ENCODE results near the gene WDFY2.

DNA sequence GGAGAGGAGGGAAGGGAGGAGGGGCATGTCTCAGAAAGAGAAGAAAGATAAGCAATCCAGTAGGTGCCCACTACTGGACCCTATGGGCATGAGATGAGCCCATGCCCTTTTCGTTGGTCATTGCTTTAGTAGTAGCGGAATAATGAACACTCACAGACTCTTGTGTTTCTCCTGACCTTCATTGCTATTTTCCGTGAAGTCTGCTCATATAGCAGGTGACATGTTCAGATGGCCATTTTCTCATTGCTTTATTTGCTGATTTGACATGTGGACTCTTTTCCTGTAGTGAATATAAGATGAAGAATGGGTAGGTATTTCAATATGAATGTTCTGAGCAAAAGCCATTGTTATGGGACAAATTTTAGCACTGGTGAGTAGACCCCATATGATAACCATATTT is 16.4 kb downstream of the WDFY2 start:
- TF ChIP-seq, protein P1, sequence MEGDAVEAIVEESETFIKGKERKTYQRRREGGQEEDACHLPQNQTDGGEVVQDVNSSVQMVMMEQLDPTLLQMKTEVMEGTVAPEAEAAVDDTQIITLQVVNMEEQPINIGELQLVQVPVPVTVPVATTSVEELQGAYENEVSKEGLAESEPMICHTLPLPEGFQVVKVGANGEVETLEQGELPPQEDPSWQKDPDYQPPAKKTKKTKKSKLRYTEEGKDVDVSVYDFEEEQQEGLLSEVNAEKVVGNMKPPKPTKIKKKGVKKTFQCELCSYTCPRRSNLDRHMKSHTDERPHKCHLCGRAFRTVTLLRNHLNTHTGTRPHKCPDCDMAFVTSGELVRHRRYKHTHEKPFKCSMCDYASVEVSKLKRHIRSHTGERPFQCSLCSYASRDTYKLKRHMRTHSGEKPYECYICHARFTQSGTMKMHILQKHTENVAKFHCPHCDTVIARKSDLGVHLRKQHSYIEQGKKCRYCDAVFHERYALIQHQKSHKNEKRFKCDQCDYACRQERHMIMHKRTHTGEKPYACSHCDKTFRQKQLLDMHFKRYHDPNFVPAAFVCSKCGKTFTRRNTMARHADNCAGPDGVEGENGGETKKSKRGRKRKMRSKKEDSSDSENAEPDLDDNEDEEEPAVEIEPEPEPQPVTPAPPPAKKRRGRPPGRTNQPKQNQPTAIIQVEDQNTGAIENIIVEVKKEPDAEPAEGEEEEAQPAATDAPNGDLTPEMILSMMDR (IDR thresholded peaks at IDR 0.05) = no peak
- TF ChIP-seq POLR2A (IDR thresholded peaks at IDR 0.05) = no peak
